WTC11 (cell line): ENCODE results near the gene GLYAT. TPM values are rescaled to one million over a fixed set of nuclear protein-coding genes. Genes with fewer than 3 reads are reported as not detected.

Source experiments
- ATAC-seq: fragments of 200-7000 bp; cut with Tn5 transposase; 2 replicates; pipeline ENCODE4 v1.10.0; 2021; ENCODE audit warnings: mild to moderate bottlenecking, moderate library complexity
- CTCF ChIA-PET: fragments of 300-600 bp; sonication (Branson Sonifier 250); formaldehyde crosslinking; loops from one replicate; lab custom pipeline; 2021; ENCODE audit warnings: antibody characterized with exemption; lab: Charles Lee
- POLR2A ChIA-PET: fragments of 350-600 bp; sonication (Branson Sonifier 250); formaldehyde crosslinking; loops from one replicate; lab custom pipeline; 2021; ENCODE audit warnings: antibody characterized with exemption; lab: Charles Lee
- DNase-seq: peaks from one replicate; pipeline ENCODE4 v3.0.0; 2021; ENCODE audit warnings: low spot score
- H3K27ac Mint-ChIP-seq: 2 replicates; pipeline ENCODE4 v1.8.0; 2021; ENCODE audit warnings: mixed read lengths
- H3K27me3 Mint-ChIP-seq: 2 replicates; pipeline ENCODE4 v1.8.0; 2021; ENCODE audit warnings: low read depth, mild to moderate bottlenecking, moderate library complexity, mixed read lengths
- H3K36me3 Mint-ChIP-seq: 2 replicates; pipeline ENCODE4 v1.8.0; 2021; ENCODE audit warnings: mixed read lengths
- H3K4me1 Mint-ChIP-seq: 2 replicates; pipeline ENCODE4 v1.8.0; 2022; ENCODE audit warnings: mixed read lengths
- H3K4me3 Mint-ChIP-seq: 2 replicates; pipeline ENCODE4 v1.8.0; 2021; ENCODE audit warnings: mild to moderate bottlenecking, moderate library complexity, mixed read lengths
- H3K9me3 Mint-ChIP-seq: 2 replicates; pipeline ENCODE4 v1.8.0; 2021; ENCODE audit warnings: mixed read lengths
- ARID4B ChIP-seq: sonication (generic); formaldehyde crosslinking; IDR thresholded peaks from 2 replicates; pipeline ENCODE4 v1.8.0; 2023; ENCODE audit warnings: missing genetic modification reagents, mild to moderate bottlenecking, borderline replicate concordance
- E2F4 ChIP-seq: sonication (generic); formaldehyde crosslinking; IDR thresholded peaks from 2 replicates; pipeline ENCODE4 v1.8.1; 2022; ENCODE audit warnings: low read depth, mild to moderate bottlenecking, moderate library complexity, missing genetic modification reagents, borderline replicate concordance
- ELF4 ChIP-seq: sonication (generic); formaldehyde crosslinking; IDR thresholded peaks from 2 replicates; pipeline ENCODE4 v1.8.1; 2022; ENCODE audit warnings: low read depth, mild to moderate bottlenecking, moderate library complexity, missing genetic modification reagents
- GABPB1 ChIP-seq: sonication (generic); formaldehyde crosslinking; IDR thresholded peaks from 2 replicates; pipeline ENCODE4 v1.8.1; 2023; ENCODE audit warnings: mild to moderate bottlenecking, missing genetic modification reagents
- IRF1 ChIP-seq: sonication (generic); formaldehyde crosslinking; IDR thresholded peaks from 2 replicates; pipeline ENCODE4 v1.8.0; 2023; ENCODE audit warnings: missing genetic modification reagents
- MYBL2 ChIP-seq: sonication (generic); formaldehyde crosslinking; IDR thresholded peaks from 2 replicates; pipeline ENCODE4 v1.8.1; 2023; ENCODE audit warnings: mild to moderate bottlenecking, moderate library complexity, missing genetic modification reagents
- PRDM15 ChIP-seq: sonication (generic); formaldehyde crosslinking; IDR thresholded peaks from 2 replicates; pipeline ENCODE4 v1.8.0; 2022; ENCODE audit warnings: missing genetic modification reagents
- TEAD1 ChIP-seq: sonication (generic); formaldehyde crosslinking; IDR thresholded peaks from 2 replicates; pipeline ENCODE4 v1.8.0; 2022; ENCODE audit warnings: mild to moderate bottlenecking, missing genetic modification reagents
- ZBTB21 ChIP-seq: sonication (generic); formaldehyde crosslinking; IDR thresholded peaks from 2 replicates; pipeline ENCODE4 v1.8.1; 2023; ENCODE audit warnings: mild to moderate bottlenecking, missing genetic modification reagents, borderline replicate concordance
- ZNF425 ChIP-seq: fragments of 250-450 bp; sonication (Bioruptor Pico); conservative IDR thresholded peaks from 2 replicates; pipeline ENCODE4 v1.9.0; 2021; ENCODE audit warnings: mild to moderate bottlenecking
- ZNF512 ChIP-seq: sonication (generic); formaldehyde crosslinking; IDR thresholded peaks from 2 replicates; pipeline ENCODE4 v1.8.1; 2022; ENCODE audit warnings: missing genetic modification reagents, borderline replicate concordance
- ZSCAN18 ChIP-seq: fragments of 250-450 bp; sonication (Bioruptor Pico); IDR thresholded peaks from 2 replicates; pipeline ENCODE4 v2.1.2; 2022; ENCODE audit warnings: mild to moderate bottlenecking, moderate library complexity
- total RNA-seq: library from RNA; stranded (reverse); gene quantifications from 3 replicates; pipeline ENCODE4 v1.2.3, GENCODE V29; 2021
- TF ChIP-seq, protein P1 (sequence below): fragments of 250-450 bp; sonication (Bioruptor Pico); IDR thresholded peaks from 2 replicates; pipeline ENCODE4 v1.9.0; 2021; ENCODE audit warnings: mild to moderate bottlenecking, borderline replicate concordance

The GLYAT gene
- total RNA-seq, 1 experiment from 2014 or later: not detected

DNA sequence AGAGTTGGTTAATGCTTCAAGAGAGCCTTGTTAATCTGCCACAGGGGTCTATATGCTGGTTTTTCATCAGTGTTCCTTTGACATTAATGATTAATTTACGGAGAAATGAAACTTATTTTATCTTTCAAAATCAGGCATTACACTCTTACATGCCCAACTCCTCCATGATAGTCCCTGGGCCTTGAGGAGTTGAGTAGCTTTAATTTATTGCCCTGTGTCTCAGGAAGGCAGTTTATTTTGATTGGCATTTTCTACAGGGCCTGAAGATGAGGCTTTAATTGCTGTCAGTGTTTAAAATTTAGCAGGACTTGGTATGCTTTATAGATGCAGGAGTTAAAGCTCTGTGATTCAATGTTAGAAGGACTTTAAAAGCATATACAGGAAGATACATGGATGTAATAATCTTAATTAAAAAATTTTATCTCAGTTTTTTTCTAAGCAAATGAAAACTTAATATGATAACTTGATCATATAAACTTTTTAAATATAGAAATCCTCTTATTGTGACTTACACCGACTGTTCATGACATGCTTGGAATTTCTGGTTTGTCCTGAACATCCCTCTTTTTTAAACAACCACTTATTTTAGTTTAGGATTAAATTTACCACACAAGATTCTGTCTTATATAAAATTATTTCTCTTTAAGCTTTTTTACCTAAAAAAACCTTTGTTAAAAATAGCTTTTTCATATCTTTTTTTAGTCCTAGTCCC is 12.2 kb downstream of the GLYAT start (continued):
- no peak for TF ChIP-seq ARID4B
- TF ChIP-seq, protein P1, sequence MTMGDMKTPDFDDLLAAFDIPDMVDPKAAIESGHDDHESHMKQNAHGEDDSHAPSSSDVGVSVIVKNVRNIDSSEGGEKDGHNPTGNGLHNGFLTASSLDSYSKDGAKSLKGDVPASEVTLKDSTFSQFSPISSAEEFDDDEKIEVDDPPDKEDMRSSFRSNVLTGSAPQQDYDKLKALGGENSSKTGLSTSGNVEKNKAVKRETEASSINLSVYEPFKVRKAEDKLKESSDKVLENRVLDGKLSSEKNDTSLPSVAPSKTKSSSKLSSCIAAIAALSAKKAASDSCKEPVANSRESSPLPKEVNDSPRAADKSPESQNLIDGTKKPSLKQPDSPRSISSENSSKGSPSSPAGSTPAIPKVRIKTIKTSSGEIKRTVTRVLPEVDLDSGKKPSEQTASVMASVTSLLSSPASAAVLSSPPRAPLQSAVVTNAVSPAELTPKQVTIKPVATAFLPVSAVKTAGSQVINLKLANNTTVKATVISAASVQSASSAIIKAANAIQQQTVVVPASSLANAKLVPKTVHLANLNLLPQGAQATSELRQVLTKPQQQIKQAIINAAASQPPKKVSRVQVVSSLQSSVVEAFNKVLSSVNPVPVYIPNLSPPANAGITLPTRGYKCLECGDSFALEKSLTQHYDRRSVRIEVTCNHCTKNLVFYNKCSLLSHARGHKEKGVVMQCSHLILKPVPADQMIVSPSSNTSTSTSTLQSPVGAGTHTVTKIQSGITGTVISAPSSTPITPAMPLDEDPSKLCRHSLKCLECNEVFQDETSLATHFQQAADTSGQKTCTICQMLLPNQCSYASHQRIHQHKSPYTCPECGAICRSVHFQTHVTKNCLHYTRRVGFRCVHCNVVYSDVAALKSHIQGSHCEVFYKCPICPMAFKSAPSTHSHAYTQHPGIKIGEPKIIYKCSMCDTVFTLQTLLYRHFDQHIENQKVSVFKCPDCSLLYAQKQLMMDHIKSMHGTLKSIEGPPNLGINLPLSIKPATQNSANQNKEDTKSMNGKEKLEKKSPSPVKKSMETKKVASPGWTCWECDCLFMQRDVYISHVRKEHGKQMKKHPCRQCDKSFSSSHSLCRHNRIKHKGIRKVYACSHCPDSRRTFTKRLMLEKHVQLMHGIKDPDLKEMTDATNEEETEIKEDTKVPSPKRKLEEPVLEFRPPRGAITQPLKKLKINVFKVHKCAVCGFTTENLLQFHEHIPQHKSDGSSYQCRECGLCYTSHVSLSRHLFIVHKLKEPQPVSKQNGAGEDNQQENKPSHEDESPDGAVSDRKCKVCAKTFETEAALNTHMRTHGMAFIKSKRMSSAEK (CRISPR knock-in tag): no peak
- no peak for TF ChIP-seq ELF4 (CRISPR knock-in tag)
- TF ChIP-seq E2F4 (CRISPR knock-in tag): no peak

DNA sequence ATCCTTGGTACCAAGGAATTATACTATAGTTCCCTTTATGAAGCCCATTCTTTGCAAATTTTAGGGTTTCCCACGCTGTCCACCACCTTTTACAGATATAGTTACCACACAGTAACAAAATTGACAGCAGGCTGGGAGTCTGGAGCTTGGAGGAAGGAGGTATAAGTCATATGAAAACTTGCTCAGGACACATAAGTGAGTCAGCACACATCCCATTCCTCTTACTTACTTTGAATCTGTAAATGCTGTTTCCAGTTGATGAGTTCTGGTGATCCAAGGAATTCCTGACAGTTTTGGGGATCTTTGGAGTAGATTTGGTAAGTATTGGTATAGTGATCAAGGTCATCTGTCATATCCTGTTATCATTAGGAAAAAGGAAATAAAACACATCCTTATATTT is 19.2 kb downstream of the GLYAT start:
- DNase-seq (no peak), ATAC-seq (no peak)
- Mint-ChIP-seq H3K4me3 (no peak overlapping the region), H3K27me3 (peaks cover under 1% of the 10 kb centered on the region; the same call in 1 of the 2 replicates), H3K9me3 (peaks cover 86% of the 10 kb centered on the region), H3K4me1 (no peaks in the 10 kb centered on the region), H3K36me3 (peaks cover 29% of the 10 kb centered on the region), H3K27ac (no peak overlapping the region)
- POLR2A ChIA-PET: no interaction called here
- CTCF ChIA-PET: no interaction called here
- TF ChIP-seq ZBTB21 (no peak), ZSCAN18 (no peak), GABPB1 (CRISPR knock-in tag) (no peak), IRF1 (no peak), MYBL2 (CRISPR knock-in tag) (no peak), ZNF425 (CRISPR knock-in tag) (no peak), ZNF512 (CRISPR knock-in tag) (no peak), TEAD1 (CRISPR knock-in tag) (no peak), PRDM15 (CRISPR knock-in tag) (no peak)
